ENCODE measurements around the gene S100A1.
"Not testable (repeated sequence)": the region's sequence is repeated elsewhere in the genome, so short reads cannot be mapped to it uniquely, and the experiment has no call there.

The S100A1 gene

DNA sequence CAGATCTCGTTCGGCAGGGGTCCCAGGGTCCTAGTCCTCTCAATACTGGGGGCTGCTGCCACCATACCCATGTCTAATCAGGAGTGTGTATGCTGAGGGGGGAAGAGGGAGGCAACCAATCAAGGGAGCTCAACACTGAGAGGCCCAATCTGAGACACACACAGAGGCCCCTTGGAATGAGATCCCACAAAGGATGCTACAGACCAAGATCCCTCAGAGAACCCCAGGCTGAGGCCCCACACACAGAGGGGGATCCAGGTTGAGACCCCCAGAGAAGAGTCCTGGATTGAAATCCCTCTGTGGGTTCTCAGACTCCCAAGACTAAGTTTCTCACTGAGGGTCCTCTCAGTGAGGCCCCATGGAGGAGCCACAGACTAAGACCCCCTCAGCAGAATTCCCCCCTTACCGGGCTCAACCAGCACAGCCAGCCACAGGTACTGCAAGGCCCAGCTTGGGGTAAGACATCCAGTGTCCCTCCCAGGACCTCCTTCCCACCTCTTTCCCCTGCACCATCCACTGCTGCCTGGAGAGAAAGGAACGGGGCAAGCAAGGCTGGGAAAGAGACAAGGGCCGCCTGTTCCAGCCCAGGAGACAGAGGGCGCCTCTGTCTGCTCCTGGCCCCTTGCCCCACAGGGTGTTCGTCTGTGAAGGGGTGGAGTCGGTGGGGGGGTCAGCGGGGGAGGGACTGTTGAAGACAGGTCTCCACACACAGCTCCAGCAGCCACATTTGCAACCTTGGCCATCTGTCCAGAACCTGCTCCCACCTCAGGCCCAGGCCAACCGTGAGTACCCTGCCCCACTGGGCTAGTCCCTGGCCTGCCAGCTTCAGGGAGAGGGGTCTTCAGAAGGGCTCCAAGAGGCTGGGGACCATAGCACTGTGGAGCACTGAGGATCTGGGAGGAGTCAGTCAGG is at the start of gene S100A1:
Gene S100A1 (plus strand): TSS at position 720 of the 912 bp plus-strand sequence. CDS start 2,088 bp downstream, outside the sequence.
- FAIRE-seq, result no peak
- DNase-seq (ENCODE audit: insufficient read length, low spot score), result no peak

DNA sequence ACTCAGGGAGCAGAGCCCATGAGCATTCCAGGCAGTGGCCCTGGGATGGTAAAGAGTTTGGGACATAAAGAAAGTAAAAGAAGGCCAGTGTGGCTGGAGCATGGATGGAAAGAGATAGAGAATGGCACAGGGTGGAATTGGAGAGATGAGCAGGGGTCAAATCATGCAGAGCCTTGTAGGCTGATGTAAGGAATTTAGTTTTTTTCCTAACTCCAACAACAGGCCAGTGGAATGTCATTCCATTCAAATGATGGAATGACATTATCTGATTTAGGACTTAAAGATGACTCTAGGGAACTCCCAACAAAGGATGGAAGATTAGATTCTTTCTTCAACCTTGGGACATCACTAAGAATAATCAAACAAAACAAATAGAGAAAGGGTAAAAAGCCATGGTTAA is 49.7 kb upstream of the S100A1 start:
- no peak for FAIRE-seq
- DNase-seq (ENCODE audit: insufficient read length, low spot score), result no peak

DNA sequence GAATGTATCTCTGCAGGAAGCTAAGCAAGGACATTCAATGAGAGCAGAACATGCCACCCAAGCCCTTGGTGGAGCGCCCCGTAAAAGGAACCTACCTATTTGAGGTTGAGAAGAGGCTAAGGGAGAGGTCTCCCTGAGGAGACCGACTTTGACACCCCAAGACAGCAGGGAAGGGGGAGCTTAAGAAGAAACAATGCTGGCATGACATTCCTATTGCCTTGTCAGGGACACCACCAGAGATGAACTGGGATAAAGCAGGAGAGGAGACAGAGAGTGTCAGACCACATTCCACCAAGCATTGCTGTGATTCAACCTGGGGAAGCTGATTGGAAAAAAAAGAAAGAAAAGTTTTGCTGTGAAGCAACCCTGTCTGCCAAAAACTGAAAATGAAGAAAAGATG is 49.3 kb upstream of the S100A1 start:
- DNase-seq (ENCODE audit: insufficient read length, low spot score), result no peak
- FAIRE-seq, result no peak

DNA sequence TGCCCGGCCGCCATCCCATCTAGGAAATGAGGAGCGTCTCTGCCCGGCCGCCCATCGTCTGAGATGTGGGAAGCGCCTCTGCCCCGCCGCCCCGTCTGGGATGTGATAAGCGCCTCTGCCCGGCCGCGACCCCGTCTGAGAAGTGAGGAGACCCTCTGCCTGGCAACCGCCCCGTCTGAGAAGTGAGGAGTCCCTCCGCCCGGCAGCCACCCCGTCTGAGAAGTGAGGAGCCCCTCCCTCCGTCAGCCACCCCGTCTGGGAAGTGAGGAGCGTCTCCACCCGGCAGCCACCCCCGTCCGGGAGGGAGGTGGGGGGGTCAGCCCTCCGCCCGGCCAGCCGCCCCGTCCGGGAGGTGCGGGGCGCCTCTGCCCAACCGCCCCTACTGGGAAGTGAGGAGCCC is 45.4 kb upstream of the S100A1 start:
- FAIRE-seq; DNase-seq (ENCODE audit: insufficient read length, low spot score): not testable (repeated sequence)

DNA sequence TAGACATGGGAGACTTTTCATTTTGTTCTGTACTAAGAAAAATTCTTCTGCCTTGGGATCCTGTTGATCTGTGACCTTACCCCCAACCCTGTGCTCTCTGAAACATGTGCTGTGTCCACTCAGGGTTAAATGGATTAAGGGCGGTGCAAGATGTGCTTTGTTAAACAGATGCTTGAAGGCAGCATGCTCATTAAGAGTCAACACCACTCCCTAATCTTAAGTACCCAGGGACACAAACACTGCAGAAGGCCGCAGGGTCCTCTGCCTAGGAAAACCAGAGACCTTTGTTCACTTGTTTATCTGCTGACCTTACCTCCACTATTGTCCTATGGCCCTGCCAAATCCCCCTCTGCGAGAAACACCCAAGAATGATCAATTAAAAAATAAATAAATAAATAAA is 44.7 kb upstream of the S100A1 start:
- DNase-seq (ENCODE audit: insufficient read length, low spot score); FAIRE-seq: not testable (repeated sequence)

DNA sequence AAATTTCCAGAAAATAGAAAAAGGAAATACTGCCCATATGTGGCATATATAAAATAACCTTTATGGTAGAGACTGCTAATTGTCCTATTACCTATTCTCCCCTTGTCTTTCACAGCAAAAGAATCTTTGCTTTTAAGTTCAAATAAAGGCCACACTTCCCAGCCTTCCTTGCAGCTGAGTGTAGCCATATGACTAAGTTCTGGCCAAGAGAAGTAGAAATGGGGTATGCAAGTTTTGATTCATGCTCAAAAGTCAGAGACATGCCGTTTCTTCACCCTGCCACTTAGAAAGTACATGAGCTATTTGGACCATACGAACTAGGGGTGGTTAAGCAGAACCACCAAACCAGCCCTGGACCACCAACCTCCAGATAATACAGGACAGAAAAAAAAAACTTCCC is 44.3 kb upstream of the S100A1 start:
- DNase-seq (ENCODE audit: insufficient read length, low spot score), result no peak
- no peak for FAIRE-seq

DNA sequence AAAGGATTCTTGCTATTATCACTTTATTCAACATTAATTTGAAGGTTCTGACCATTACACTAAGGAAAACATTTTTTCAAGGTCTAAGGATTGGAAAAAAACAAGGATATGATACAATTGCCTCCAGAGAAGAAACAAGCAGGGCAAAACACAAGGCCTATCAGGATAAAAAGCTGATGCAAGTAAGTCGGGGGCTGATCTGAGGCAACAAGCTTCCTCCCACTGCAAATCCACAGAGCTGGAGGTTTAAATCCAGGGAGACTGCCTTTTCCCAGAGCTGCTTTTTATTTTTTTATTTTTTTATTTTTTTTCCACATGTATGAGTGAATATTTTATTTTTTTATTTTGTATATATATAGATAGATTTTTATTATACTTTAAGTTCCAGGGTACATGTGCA is 43.2 kb upstream of the S100A1 start:
- DNase-seq (ENCODE audit: insufficient read length, low spot score) (no peak), FAIRE-seq (no peak)

DNA sequence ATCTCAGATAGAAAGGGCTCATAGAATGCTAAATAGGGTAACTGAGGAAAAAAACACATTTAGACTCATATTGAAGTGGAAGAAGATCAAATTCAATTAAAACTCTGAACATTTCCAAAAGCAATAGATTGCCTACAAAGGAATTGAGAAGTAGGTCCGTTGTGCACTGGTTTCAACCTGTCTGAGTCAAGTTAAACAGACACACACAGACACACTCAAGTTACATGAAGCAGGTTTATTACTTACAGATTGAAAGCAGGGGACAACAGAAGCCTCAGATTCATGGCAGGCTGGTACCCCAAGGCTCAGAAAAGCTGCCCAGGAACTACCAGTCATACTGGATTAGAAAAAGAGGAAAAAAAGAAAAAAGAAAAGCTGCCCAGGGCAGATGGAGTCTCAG is 41.9 kb upstream of the S100A1 start:
- no peak for FAIRE-seq
- DNase-seq (ENCODE audit: insufficient read length, low spot score), result no peak

DNA sequence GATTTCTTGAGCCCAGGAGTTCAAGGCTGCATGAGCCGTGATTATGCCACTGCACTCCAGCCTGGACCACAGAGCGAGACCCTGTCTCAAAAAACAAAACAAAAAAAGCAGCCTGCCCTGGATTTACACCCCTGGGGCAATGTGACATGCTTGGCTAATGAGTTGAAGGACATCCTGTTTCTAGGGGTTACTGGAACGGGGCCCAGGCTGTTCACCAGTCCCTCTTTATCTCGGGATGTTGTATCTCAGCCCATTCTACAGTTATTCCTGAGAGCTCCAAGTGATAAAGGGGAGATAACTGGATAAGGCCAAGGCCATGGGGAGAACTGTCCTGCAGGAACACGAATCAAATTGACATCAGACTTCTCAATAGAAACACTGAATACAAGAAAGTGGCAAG is 40.9 kb upstream of the S100A1 start:
- FAIRE-seq, result no peak
- DNase-seq (ENCODE audit: insufficient read length, low spot score), result no peak

DNA sequence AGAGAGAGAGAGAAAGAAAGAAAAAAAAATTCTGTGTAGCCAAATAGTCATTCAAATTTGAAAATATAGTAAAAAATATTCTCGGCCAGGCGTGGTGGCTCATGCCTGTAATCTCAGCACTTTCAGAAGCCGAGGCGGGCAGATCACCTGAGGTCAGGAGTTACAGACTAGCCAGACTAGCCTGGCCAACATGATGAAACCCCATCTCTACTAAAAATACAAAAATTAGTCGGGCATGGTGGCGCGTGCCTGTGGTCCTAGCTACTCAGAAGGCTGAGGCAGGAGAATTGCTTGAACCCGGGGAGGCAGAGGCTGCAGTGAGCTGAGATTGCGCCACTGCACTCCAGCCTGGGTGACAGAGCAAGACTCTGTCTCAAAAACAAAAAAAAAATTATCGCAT is 40.2 kb upstream of the S100A1 start:
- DNase-seq (ENCODE audit: insufficient read length, low spot score); FAIRE-seq: not testable (repeated sequence)

DNA sequence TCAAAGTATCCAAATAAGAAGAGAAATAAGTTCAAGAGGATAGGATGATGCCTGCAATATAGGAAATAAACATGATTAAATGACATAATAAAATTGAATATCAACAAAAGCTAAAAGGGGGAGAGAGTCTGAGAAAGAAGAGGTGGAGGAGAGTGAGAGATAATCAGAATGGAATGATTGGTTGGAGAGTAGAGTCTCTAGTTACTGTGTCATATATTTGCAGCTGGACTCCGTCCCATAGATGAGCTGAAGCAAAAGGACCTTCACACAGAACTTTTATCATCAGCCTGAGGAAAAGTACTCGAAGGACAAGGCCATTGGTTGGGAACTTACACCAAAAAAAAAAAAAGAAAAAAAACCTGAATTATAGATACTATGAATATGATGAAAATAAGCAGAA is 39.8 kb upstream of the S100A1 start:
- FAIRE-seq, result no peak
- DNase-seq (ENCODE audit: insufficient read length, low spot score), result no peak

DNA sequence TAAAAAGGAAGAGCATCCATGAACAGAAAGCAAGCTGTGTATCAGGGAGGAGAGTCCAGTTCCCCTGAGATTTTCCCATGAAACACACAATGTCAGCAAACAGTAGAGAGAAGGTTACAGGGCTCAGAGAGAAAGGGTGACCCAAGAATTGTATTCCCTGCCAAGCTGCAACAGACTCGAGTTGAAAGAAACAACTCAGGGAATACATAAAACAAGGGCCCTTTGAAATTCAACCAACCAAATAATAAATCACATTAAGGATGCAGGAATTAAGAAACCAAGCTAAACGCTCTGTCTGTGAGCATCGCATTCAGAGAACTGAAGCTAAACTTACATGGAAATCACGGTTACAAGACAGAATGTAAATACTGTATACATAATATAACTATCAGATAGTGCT is 35.5 kb upstream of the S100A1 start:
- FAIRE-seq (no peak), DNase-seq (ENCODE audit: insufficient read length, low spot score) (no peak)

DNA sequence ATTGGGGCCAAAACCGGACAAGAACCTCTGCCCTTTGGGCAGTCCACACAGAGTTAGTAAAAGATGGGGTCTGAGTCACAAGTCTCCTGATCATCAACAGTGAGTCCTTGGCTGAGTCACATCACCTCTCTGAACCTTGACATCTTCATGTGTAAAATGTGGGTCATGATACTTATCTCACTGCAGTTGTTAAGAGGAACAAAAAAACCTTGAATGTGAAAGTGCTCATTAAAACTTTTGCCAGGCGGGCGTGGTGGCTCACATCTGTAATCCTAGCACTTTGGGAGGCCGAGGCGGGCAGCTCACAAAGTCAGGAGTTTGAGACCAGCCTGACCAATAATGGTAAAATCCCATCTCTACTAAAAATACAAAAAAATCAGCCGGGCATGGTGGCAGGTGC is 31.0 kb upstream of the S100A1 start:
- FAIRE-seq (no peak), DNase-seq (ENCODE audit: insufficient read length, low spot score) (no peak)

DNA sequence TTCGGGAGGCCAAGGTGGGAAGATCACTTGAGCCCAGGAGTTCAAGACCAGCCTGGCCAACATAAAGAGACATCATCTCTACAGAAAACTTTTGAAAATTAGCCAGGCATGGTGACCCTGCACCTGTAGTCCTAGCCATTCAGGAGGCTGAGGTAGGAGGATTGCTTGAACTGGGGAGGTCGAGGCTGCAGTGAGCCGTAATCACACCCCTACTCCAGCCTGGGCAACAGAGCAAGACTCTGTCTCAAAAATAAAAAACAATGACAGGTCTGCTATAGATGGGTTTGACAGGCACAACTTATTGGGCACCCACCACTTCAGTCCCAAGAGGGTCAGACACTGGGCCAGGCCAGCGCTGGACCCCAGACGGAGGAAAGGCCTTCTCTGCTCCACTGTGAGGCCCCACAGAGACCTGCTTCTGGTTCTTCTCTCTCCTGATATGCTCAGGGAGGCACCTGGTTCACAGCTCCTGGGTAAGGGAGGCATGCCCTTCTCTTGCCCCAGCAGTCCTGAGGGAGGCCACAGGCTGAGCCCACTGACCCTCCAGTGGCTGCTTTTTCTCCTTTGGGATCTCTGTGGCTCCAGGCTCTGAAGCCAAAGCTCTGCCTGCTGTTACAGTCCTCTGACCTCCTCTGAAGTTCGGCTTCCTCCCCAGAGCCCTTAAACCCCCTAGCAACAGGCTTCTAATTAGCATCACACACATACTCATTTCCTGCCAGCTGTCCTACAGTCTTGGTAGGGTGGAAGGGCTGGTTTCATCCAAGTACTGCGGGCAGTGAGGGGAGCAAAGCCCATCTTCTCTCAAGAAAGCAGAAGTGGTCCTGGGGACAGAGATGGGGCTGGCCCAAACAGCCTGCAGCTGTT is 29.7 kb upstream of the S100A1 start:
- FAIRE-seq (peak; percentile 86), DNase-seq (ENCODE audit: insufficient read length, low spot score) (peak; percentile 85)

DNA sequence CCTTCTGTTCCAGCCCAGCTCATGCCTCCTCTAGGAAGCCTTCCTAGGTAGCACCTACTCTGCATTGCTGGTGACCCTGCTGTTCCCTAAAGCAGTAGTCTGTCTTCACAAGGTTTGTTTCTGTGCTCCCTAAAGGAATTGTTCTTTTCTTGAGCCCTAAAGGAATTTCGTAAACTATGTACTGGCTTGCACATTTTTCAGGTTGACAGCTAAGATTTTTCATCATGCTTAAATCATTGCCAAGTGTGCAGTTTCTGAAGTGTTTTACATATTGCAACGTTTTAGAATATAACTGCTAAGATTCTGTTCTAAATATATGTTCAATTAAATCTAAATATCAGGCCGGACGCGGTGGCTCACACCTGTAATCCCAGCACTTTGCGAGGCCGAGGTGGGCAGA is 28.4 kb upstream of the S100A1 start:
- no peak for DNase-seq (ENCODE audit: insufficient read length, low spot score)
- no peak for FAIRE-seq

DNA sequence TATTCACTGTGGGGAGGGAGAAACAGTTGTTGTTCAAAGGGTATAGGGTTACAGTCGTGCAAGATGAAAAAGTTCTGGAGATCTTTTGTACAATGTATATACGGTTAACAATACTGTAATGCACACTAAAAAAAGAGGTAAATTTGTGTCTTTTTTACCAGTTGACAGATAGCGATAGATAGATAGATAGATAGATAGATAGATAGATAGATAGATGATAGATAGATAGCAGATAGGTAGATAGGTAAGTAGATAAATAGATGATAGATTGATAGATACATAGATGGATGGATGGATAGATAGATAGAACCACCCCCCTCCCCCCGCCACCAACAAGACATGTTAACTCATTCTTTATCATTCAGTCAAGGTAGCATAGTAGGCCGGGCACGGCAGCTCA is 25.5 kb upstream of the S100A1 start:
- FAIRE-seq (no peak), DNase-seq (ENCODE audit: insufficient read length, low spot score) (no peak)

DNA sequence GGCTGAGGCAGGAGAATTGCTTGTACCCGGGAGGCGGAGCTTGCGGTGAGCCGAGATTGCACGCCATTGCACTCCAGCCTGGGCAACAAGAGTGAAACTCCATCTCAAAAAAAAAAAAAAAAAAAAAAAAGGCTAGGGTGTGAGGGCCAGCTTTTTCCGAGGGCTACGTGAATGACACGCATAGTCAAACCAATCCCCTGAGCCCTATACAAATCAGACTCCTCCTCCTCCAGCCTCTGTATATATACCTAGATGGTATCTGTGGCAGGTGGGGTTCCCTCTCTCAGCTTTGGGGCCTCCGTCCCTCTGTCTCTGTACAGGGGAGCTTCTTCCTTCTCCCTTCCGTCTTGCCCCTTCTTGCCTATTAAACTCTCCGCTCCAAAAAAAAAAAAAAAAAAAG is 22.0 kb upstream of the S100A1 start:
- no peak for DNase-seq (ENCODE audit: insufficient read length, low spot score)
- FAIRE-seq, result no peak

DNA sequence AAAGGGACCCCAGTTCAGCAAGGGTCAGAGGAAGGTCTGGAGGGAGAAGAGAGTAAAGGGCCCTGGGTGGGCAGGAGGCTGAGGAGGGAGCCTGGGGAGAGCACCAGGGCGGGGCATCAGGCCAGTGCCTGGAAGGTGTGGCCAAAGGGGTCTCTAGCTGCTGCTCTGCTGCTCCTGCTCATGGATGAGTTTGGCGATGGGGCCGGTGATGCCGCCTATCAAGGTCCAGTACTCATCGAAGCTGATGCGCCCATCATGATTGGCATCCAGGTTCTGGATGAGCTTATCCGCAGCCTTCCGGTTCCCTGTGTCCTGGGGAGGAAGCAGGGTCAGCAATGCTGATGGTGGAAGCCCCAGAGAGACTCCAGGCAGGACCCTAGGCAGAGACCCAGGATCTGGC is 20.9 kb upstream of the S100A1 start:
- DNase-seq (ENCODE audit: insufficient read length, low spot score), result no peak
- no peak for FAIRE-seq

DNA sequence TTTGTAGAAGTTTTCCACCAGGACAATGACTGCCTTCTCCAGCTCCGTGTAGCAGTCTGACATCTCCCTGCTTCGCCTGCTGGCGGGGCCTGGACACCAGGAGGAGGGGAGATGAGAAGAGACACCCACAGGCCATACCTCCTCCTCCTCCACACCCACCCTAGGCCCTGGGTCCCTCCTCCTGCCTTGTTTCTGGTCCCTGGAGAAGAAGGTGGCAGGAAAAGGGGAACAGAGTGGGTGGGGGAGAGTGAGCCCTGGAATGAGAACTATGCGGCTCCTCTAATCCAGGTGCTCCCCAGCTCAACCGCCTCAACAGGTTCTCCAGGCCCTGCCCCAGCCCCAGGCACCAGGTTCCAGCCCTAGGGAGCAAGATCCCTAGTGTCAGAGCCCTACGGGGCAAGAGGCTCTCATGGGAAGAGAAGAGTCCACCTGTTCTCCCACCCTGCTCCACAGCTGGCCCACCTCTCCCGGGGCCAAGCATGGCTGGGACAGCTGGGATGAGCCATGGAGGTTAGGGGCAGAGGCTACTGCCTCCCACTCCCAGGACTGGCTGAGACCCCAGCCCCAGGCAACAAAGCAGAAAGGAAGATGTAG is 20.0 kb upstream of the S100A1 start:
- DNase-seq (ENCODE audit: insufficient read length, low spot score) (no peak), FAIRE-seq (no peak)

DNA sequence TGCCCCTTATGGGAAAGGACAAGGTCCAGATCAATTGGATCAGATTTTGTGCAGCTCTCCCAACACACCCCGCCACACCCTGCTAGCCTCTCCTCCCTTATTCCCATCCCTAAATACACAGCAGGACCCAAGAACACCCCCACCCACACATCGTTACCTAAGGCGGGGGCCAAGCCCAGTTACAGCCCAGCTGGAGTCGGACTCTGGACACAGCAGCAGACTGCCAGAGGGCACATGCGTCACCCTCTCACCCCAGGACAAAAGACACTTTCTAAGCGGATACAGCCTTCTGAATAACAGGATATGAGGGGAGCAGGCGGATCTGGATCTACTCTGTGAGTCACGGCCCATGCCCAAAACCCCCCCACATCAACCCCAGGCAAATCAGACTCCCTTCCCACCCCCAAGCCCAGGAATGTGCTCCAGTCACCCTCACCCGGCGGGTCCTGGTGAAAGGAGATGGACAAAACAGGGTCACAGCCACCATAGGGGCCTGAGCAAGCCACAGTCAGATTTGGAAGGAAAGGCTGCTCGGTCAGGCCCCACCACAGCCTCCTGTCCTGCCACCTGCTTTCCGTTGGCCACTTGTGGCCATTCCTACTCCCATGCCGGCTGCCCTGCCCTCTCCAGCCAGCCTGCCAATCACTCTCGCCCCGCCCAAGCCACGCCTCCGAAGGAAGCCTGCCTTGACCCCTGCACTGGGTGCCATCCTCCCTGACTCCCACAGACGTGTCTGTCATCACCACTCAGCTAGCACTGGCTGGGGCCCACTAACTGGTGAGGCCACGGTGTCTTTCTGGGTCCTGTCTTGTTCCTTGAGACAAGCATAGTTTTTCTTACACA is 19.3 kb upstream of the S100A1 start:
- FAIRE-seq (no peak), DNase-seq (ENCODE audit: insufficient read length, low spot score) (no peak)

DNA sequence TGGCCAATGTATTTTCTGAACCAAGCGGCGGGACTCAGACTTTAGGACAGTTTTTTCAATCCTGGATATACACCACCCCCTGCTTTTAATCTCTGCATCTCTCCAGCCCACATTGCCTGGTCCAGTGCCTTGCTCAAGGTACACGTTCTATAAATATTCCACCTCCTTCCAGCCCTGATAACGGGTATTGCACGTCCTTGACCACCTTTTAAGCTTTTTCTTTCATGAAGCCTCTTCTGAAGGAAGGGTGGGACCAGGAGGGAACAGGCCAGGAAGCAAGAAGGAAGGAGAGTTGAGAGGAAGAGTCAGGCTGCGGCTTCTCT is 18.7 kb upstream of the S100A1 start:
- DNase-seq (ENCODE audit: insufficient read length, low spot score), result no peak
- no peak for FAIRE-seq
